H9 (cell line): ENCODE data around the gene PKP1. TPM values are rescaled to one million over a fixed set of nuclear protein-coding genes. Genes with fewer than 3 reads are reported as not detected.

ENCODE experiments used
- DNase-seq: peaks from one replicate; pipeline ENCODE4 v3.0.0-alpha.2; 2017
- H2AFZ ChIP-seq: one replicate; pipeline ENCODE4 v1.6.1; 2013; ENCODE audit warnings: mild to moderate bottlenecking, low read length, control low read depth, moderate library complexity
- H2AK5ac ChIP-seq: 2 replicates; pipeline ENCODE4 v1.6.1; 2013; ENCODE audit warnings: low read length, control low read depth, mixed read lengths; ENCODE audit not compliant: insufficient read length
- H2BK120ac ChIP-seq: one replicate; pipeline ENCODE4 v1.6.1; 2013; ENCODE audit warnings: low read depth, mild to moderate bottlenecking, low read length, control low read depth, inconsistent platforms; ENCODE audit not compliant: poor library complexity, severe bottlenecking
- H2BK12ac ChIP-seq: 2 replicates; pipeline ENCODE4 v1.6.1; 2013; ENCODE audit warnings: low read length, control low read depth, mixed read lengths, low read depth; ENCODE audit not compliant: insufficient read length
- H2BK15ac ChIP-seq: 2 replicates; pipeline ENCODE4 v1.6.1; 2013; ENCODE audit warnings: low read depth, low read length, control low read depth
- H2BK20ac ChIP-seq: one replicate; pipeline ENCODE4 v1.6.1; 2013; ENCODE audit warnings: low read depth, mild to moderate bottlenecking, low read length, control low read depth, inconsistent platforms; ENCODE audit not compliant: poor library complexity, severe bottlenecking
- H2BK5ac ChIP-seq: 2 replicates; pipeline ENCODE4 v1.6.1; 2013; ENCODE audit warnings: low read length, control low read depth, mixed read lengths; ENCODE audit not compliant: insufficient read length
- H3K14ac ChIP-seq: 2 replicates; pipeline ENCODE4 v1.6.1; 2013; ENCODE audit warnings: low read length, control low read depth; ENCODE audit not compliant: insufficient read depth
- H3K18ac ChIP-seq: 2 replicates; pipeline ENCODE4 v1.6.1; 2013; ENCODE audit warnings: low read depth, mild to moderate bottlenecking, mixed read lengths, low read length, control low read depth; ENCODE audit not compliant: insufficient read length
- H3K23ac ChIP-seq: 2 replicates; pipeline ENCODE4 v1.6.1; 2013; ENCODE audit warnings: low read length, control low read depth, mixed read lengths, low read depth; ENCODE audit not compliant: insufficient read length
- H3K23me2 ChIP-seq: 2 replicates; pipeline ENCODE4 v1.6.1; 2013; ENCODE audit warnings: low read depth, mild to moderate bottlenecking, mixed read lengths, low read length, control low read depth; ENCODE audit not compliant: insufficient read length, poor library complexity, severe bottlenecking
- H3K27ac ChIP-seq: 2 replicates; pipeline ENCODE4 v1.5.1; 2013; ENCODE audit warnings: low read length, control low read depth, mixed read lengths, low read depth; ENCODE audit not compliant: insufficient read length
- H3K27me3 ChIP-seq: 2 replicates; pipeline ENCODE4 v1.6.1; 2013; ENCODE audit warnings: low read length, control low read depth, inconsistent platforms; ENCODE audit not compliant: insufficient read depth
- H3K4ac ChIP-seq: 2 replicates; pipeline ENCODE4 v1.6.1; 2013; ENCODE audit warnings: low read depth, mild to moderate bottlenecking, control low read depth, inconsistent platforms, low read length, moderate library complexity
- H3K4me1 ChIP-seq: 2 replicates; pipeline ENCODE4 v1.6.1; 2013; ENCODE audit warnings: low read length, control low read depth, inconsistent platforms; ENCODE audit not compliant: insufficient read depth
- H3K4me2 ChIP-seq: 2 replicates; pipeline ENCODE4 v1.6.1; 2013; ENCODE audit warnings: low read length, control low read depth, mixed read lengths; ENCODE audit not compliant: insufficient read length, insufficient read depth
- H3K56ac ChIP-seq: 2 replicates; pipeline ENCODE4 v1.6.1; 2013; ENCODE audit warnings: low read depth, mild to moderate bottlenecking, mixed read lengths, low read length, control low read depth; ENCODE audit not compliant: insufficient read length
- H3K79me1 ChIP-seq: 2 replicates; pipeline ENCODE4 v1.6.1; 2013; ENCODE audit warnings: low read depth, mild to moderate bottlenecking, moderate library complexity, low read length, control low read depth, inconsistent platforms; ENCODE audit not compliant: insufficient read depth, poor library complexity, severe bottlenecking
- H3K79me2 ChIP-seq: 2 replicates; pipeline ENCODE4 v1.6.1; 2013; ENCODE audit warnings: low read length, control low read depth, inconsistent platforms; ENCODE audit not compliant: insufficient read depth
- H3K9ac ChIP-seq: 2 replicates; pipeline ENCODE4 v1.6.1; 2013; ENCODE audit warnings: low read length, control low read depth, mixed read lengths; ENCODE audit not compliant: insufficient read length; ENCODE audit errors: extremely low read depth
- H3K9me3 ChIP-seq: one replicate; pipeline ENCODE4 v1.6.1; 2013; ENCODE audit warnings: low read depth, low read length, inconsistent platforms; ENCODE audit not compliant: control insufficient read depth
- H3T11ph ChIP-seq: one replicate; pipeline ENCODE4 v1.6.1; 2013; ENCODE audit warnings: mild to moderate bottlenecking, low read length, control low read depth, inconsistent platforms
- H4K20me1 ChIP-seq: one replicate; pipeline ENCODE4 v1.6.1; 2013; ENCODE audit not compliant: control insufficient read depth, insufficient read length, insufficient read depth
- H4K5ac ChIP-seq: 2 replicates; pipeline ENCODE4 v1.6.1; 2013; ENCODE audit warnings: low read depth, mild to moderate bottlenecking, mixed read lengths, low read length, control low read depth; ENCODE audit not compliant: insufficient read length
- H4K8ac ChIP-seq: replicated peaks from 2 replicates; pipeline ENCODE4 v1.6.1; 2013; ENCODE audit warnings: low read length, control low read depth, mixed read lengths, low read depth; ENCODE audit not compliant: insufficient read length
- H4K91ac ChIP-seq: 2 replicates; pipeline ENCODE4 v1.6.1; 2013; ENCODE audit warnings: low read depth, mild to moderate bottlenecking, moderate library complexity, mixed read lengths, low read length, control low read depth; ENCODE audit not compliant: insufficient read length
- H3K27ac Mint-ChIP-seq, 3 experiments: 2 replicates in 2 of 3; 3 replicates in 1 of 3; pipeline ENCODE4 v1.8.0; 2020 to 2021; ENCODE audit warnings: mixed read lengths in 3 of 3, mild to moderate bottlenecking in 1 of 3, moderate library complexity in 1 of 3
- H3K27me3 Mint-ChIP-seq: 2 replicates; pipeline ENCODE4 v1.8.0; 2021; ENCODE audit warnings: low read depth, mild to moderate bottlenecking, moderate library complexity, mixed read lengths
- H3K36me3 Mint-ChIP-seq, 3 experiments: 2 replicates in 2 of 3; 3 replicates in 1 of 3; pipeline ENCODE4 v1.8.0; 2020 to 2021; ENCODE audit warnings: low read depth in 3 of 3, mixed read lengths in 3 of 3; ENCODE audit not compliant: insufficient read depth in 1 of 3
- H3K4me1 Mint-ChIP-seq, 2 experiments: 2 replicates each; pipeline ENCODE4 v1.8.0; 2020; ENCODE audit warnings: mixed read lengths in 2 of 2
- H3K4me3 Mint-ChIP-seq, 2 experiments: 2 replicates in 1 of 2; 3 replicates in 1 of 2; pipeline ENCODE4 v1.8.0; 2020 to 2021; ENCODE audit warnings: mild to moderate bottlenecking in 2 of 2, mixed read lengths in 2 of 2, moderate library complexity in 1 of 2
- H3K9me3 Mint-ChIP-seq, 2 experiments: 2 replicates in 1 of 2; 3 replicates in 1 of 2; pipeline ENCODE4 v1.8.0; 2020; ENCODE audit warnings: mild to moderate bottlenecking in 2 of 2, mixed read lengths in 2 of 2, moderate library complexity in 1 of 2
- CTCF ChIP-seq: fragments of 200-600 bp; sonication (generic); conservative IDR thresholded peaks from 3 replicates; pipeline ENCODE4 v1.8.0; 2021; ENCODE audit warnings: antibody characterized with exemption, mild to moderate bottlenecking
- WGBS: extraction: QIAGEN DNeasy Blood & Tissue Kit; methylation state at CpG from one replicate; pipeline ENCODE4 v1.1.7; 2013; ENCODE audit warnings: missing lambda C conversion rate, low lambda C conversion rate, mixed read lengths; ENCODE audit not compliant: insufficient read length; ENCODE audit errors: extremely low coverage; 5-methylcytosine and 5-hydroxymethylcytosine counted together
- total RNA-seq: library from RNA; stranded (reverse); gene quantifications from 2 replicates; pipeline ENCODE4 v1.2.1, GENCODE V29; 2021

PKP1 gene
- total RNA-seq, 1 experiment from 2014 or later, result 0.09 TPM

DNA sequence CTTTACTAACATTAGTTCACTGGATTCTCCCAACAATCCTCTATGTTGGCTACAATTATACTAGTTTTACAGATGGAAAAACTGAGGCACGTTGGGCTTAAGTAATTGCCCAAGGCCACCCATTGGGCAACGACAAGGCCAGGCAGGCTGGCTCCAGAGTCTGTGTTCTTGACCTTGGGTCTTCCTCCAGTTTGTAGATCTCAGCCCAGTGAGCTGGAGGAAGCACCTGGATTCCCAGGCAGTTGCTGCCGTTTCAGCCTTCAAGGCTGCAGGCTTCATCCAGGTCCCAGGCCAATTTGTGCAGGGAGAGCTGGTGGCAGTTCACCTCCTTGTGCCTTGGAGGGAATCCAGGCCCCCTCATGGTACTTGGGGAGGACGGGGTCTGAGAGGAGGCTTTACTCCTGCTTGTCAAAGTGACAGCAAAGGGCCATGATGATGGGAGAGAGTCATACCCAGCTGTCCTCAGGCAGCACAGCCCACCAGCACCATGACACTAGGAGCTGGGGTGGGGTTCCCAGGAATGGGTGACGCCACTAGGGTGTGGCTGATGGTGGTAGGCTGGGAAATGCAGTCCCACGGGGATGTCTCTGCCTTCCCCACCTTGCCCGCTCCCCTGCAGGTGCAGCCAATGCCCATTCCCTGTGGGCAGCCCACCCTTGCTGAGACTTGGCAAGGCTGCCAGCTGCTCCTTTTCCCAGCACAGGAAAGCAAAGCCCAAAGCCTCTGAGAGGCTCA is 27.1 kb downstream of the PKP1 start:
- WGBS, result no CpG with 5 or more reads among the region's 7 CpGs
- Mint-ChIP-seq H3K27me3 (peaks cover 55% of the 10 kb centered on the region), H3K36me3 (no peaks in the 10 kb centered on the region), H3K27ac (no peak overlapping the region), H3K4me1 (peaks cover 21 to 38% of the 10 kb centered on the region in 2 experiments), H3K9me3 (no peaks in the 10 kb centered on the region), H3K4me3 (no peak overlapping the region)
- Histone ChIP-seq H2BK12ac (no peak overlapping the region), H2BK15ac (no peak overlapping the region), H2BK5ac (no peak overlapping the region), H3K79me2 (no peaks in the 10 kb centered on the region; the same call in 1 of the 2 replicates), H3K56ac (no peak overlapping the region), H3K27me3 (no peaks in the 10 kb centered on the region; the same call in 1 of the 2 replicates), H3K23me2 (no peaks in the 10 kb centered on the region), H2AFZ (no peak overlapping the region), H3K4me1 (no peaks in the 10 kb centered on the region; the same call in 1 of the 2 replicates), H2BK20ac (no peak overlapping the region), H3K14ac (no peak overlapping the region), H3K18ac (no peak overlapping the region), H3K4ac (no peak overlapping the region), H3K9me3 (no peaks in the 10 kb centered on the region), H4K91ac (no peak overlapping the region), H3K79me1 (no peaks in the 10 kb centered on the region), H2AK5ac (no peak overlapping the region), H3K9ac (no peak overlapping the region), H3K4me2 (no peak overlapping the region), H4K5ac (no peak overlapping the region), H3K27ac (no peak overlapping the region), H3T11ph (no peak overlapping the region), H4K20me1 (no peaks in the 10 kb centered on the region), H2BK120ac (no peak overlapping the region), H4K8ac (no peak overlapping the region), H3K23ac (no peak overlapping the region)
- TF ChIP-seq CTCF, result no peak
- DNase-seq, result no peak
